ENCODE data around the gene TMED3.

The TMED3 gene

DNA sequence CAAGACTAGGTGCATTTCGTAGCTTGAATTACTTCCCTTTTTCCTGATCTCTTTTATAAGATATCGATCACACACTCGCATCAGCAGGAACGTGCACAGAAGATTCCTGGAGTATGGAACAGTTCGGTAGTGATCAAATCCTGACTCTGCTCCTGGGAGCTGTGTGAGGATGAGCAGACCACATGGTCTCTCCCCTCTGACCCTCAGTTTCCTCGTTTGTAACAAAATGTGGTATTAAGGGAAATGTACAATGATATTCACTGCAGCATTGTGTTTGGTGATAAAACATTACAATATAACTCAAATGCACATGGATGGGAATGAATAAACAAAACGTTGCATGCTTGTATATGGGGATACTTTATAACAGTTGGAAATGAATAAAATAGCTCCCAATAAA, 26.7 kb downstream of the TMED3 start:
- H3K27me3 ChIP-seq (ENCODE audit: control insufficient read depth, low read length): no peaks in the 10 kb centered on the region
- H3K4me1 ChIP-seq (ENCODE audit: control insufficient read depth, low read length): peaks cover 10% of the 10 kb centered on the region
- H3K79me2 ChIP-seq (ENCODE audit: control insufficient read depth, low read length): no peaks in the 10 kb centered on the region
- H3F3A ChIP-seq (ENCODE audit: control insufficient read depth, insufficient read depth): no peaks in the 10 kb centered on the region
- H3K36me3 ChIP-seq (ENCODE audit: control insufficient read depth, low read length): no peaks in the 10 kb centered on the region
- no peaks in the 10 kb centered on the region for H3K9me3 ChIP-seq (ENCODE audit: control insufficient read depth, insufficient read depth, low read length)
- no peaks in the 10 kb centered on the region for H4K20me1 ChIP-seq (ENCODE audit: control insufficient read depth, insufficient read depth, low read depth, low read length)
- H3K4me2 ChIP-seq (ENCODE audit: low read length): no peak overlapping the region
- TF ChIP-seq, protein P1, sequence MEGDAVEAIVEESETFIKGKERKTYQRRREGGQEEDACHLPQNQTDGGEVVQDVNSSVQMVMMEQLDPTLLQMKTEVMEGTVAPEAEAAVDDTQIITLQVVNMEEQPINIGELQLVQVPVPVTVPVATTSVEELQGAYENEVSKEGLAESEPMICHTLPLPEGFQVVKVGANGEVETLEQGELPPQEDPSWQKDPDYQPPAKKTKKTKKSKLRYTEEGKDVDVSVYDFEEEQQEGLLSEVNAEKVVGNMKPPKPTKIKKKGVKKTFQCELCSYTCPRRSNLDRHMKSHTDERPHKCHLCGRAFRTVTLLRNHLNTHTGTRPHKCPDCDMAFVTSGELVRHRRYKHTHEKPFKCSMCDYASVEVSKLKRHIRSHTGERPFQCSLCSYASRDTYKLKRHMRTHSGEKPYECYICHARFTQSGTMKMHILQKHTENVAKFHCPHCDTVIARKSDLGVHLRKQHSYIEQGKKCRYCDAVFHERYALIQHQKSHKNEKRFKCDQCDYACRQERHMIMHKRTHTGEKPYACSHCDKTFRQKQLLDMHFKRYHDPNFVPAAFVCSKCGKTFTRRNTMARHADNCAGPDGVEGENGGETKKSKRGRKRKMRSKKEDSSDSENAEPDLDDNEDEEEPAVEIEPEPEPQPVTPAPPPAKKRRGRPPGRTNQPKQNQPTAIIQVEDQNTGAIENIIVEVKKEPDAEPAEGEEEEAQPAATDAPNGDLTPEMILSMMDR (IDR thresholded peaks at IDR 0.05; ENCODE audit: low read depth, low read length, poor library complexity, severe bottlenecking): no peak
- no peak for TF ChIP-seq EZH2phosphoT487 (IDR thresholded peaks at IDR 0.05; ENCODE audit: borderline replicate concordance, low read length)
- no peak overlapping the region for H3K4me3 ChIP-seq (ENCODE audit: low read length)
- H3K9me2 ChIP-seq (replicated peaks; ENCODE audit: control insufficient read depth, low read length): no peaks in the 10 kb centered on the region
- H3K27ac ChIP-seq (ENCODE audit: low read depth, low read length): no peak overlapping the region

GRCh38 chr15:79339588-79340314, 28.8 kb downstream of the TMED3 start:
- H3K4me1 ChIP-seq (ENCODE audit: control insufficient read depth, low read length): no peaks in the 10 kb centered on the region
- H3K9me3 ChIP-seq (ENCODE audit: control insufficient read depth, insufficient read depth, low read length): no peaks in the 10 kb centered on the region
- 0 out of 2 replicates have a peak, but pooled peaks cover 2% of the 10 kb centered on the region for H4K20me1 ChIP-seq (ENCODE audit: control insufficient read depth, insufficient read depth, low read depth, low read length)
- H3K9me2 ChIP-seq (replicated peaks; ENCODE audit: control insufficient read depth, low read length): no peaks in the 10 kb centered on the region
- H3F3A ChIP-seq (ENCODE audit: control insufficient read depth, insufficient read depth): no peaks in the 10 kb centered on the region
- H3K79me2 ChIP-seq (ENCODE audit: control insufficient read depth, low read length): no peaks in the 10 kb centered on the region
- no peak overlapping the region for H3K4me3 ChIP-seq (ENCODE audit: low read length)
- no peaks in the 10 kb centered on the region for H3K36me3 ChIP-seq (ENCODE audit: control insufficient read depth, low read length)
- TF ChIP-seq, protein P1 (IDR thresholded peaks at IDR 0.05; ENCODE audit: low read depth, low read length, poor library complexity, severe bottlenecking): peak; percentile 81
- TF ChIP-seq EZH2phosphoT487 (IDR thresholded peaks at IDR 0.05; ENCODE audit: borderline replicate concordance, low read length): no peak
- H3K27ac ChIP-seq (ENCODE audit: low read depth, low read length): no peak overlapping the region
- H3K27me3 ChIP-seq (ENCODE audit: control insufficient read depth, low read length): no peaks in the 10 kb centered on the region
- H3K4me2 ChIP-seq (ENCODE audit: low read length): no peak overlapping the region

- H4K20me1 ChIP-seq (ENCODE audit: control insufficient read depth, insufficient read depth, low read depth, low read length): 0 out of 2 replicates have a peak, but pooled peaks cover 2% of the 10 kb centered on the region
- no peaks in the 10 kb centered on the region for H3K36me3 ChIP-seq (ENCODE audit: control insufficient read depth, low read length)
- no peaks in the 10 kb centered on the region for H3K9me2 ChIP-seq (replicated peaks; ENCODE audit: control insufficient read depth, low read length)
- H3K4me3 ChIP-seq (ENCODE audit: low read length): no peak overlapping the region
- no peaks in the 10 kb centered on the region for H3K27me3 ChIP-seq (ENCODE audit: control insufficient read depth, low read length)
- no peaks in the 10 kb centered on the region for H3F3A ChIP-seq (ENCODE audit: control insufficient read depth, insufficient read depth)
- TF ChIP-seq, protein P1 (IDR thresholded peaks at IDR 0.05; ENCODE audit: low read depth, low read length, poor library complexity, severe bottlenecking): no peak
- no peak for TF ChIP-seq EZH2phosphoT487 (IDR thresholded peaks at IDR 0.05; ENCODE audit: borderline replicate concordance, low read length)
- no peaks in the 10 kb centered on the region for H3K9me3 ChIP-seq (ENCODE audit: control insufficient read depth, insufficient read depth, low read length)
- no peak overlapping the region for H3K4me2 ChIP-seq (ENCODE audit: low read length)
- no peak overlapping the region for H3K27ac ChIP-seq (ENCODE audit: low read depth, low read length)
- H3K4me1 ChIP-seq (ENCODE audit: control insufficient read depth, low read length): no peaks in the 10 kb centered on the region
- no peaks in the 10 kb centered on the region for H3K79me2 ChIP-seq (ENCODE audit: control insufficient read depth, low read length)
These were observed 29.3 kb downstream of the TMED3 start for GRCh38 chr15:79340315-79340602.

All from DOHH2 (cell line).